GM21786 (cell line): ENCODE measurements around the gene NPFF.

Experiments used
- ATAC-seq: cut with Tn5 transposase; IDR thresholded peaks from one replicate; pipeline ENCODE4 v1.9.1; 2021; ENCODE audit not compliant: unreplicated experiment

Gene NPFF

DNA sequence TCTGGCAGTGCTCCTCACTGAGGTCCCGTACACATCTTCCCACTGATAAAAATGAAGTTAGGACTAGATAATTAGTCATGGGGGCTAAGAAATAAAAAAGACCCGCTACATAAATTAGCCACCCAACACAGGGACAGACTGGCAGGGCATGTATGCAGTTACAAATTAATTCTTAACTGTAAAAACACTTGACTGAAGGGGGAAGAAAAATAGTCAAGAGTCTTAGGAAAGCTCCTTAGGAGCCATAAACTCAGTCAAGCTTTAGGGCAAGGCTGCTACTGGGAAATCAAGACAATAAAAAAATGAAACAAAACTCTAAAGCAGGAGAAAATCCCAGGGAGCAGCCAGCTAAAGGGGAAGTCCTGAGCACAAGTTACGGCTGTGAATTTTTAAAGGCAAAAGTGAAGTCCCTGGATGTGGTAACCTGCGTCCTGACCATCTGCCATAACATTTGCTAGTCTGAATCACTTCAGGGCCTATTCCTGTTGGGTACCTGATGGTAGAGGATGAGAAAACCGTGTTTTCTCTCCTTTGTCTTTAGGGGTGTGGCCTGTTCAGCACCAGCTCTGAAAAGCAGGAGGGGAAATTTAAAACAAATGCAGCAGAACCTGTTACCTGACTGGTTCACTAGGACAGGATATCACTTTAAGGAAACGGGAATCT is 7.5 kb upstream of the NPFF start:
- no peak for ATAC-seq

DNA sequence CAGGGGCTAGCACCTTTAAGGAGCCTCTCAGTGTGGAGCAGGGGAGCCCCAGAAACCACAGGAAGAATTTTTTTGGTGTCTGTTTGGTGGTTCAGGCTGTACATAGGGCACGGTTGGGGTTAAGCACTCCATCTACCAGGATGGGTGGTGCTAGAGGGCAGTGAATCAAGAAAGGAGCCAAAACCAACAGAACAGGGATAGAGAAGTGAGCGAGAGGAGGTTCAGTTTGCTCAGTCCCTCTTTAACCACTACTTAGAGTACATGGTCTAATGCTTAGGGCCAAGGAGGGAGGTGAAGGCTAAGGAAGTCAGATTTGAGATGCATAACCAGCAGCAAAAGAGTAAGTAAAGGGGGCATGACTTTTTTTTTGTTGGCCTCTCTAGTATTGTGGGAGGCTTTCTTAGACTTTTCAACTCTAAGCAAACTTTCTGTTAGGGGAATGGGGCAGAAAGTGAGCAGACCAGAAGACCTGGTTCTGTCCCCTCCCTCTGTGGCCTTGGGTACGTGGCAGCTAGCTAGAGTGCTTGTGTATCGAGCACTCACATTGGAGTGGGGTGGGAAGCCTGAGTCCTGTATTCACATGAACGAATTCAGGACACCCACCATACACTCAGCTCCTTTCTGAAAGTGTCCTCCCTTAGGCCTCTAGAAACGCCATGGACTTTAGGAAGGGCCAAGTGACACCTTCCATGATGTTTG is 6.6 kb upstream of the NPFF start:
- no peak for ATAC-seq

DNA sequence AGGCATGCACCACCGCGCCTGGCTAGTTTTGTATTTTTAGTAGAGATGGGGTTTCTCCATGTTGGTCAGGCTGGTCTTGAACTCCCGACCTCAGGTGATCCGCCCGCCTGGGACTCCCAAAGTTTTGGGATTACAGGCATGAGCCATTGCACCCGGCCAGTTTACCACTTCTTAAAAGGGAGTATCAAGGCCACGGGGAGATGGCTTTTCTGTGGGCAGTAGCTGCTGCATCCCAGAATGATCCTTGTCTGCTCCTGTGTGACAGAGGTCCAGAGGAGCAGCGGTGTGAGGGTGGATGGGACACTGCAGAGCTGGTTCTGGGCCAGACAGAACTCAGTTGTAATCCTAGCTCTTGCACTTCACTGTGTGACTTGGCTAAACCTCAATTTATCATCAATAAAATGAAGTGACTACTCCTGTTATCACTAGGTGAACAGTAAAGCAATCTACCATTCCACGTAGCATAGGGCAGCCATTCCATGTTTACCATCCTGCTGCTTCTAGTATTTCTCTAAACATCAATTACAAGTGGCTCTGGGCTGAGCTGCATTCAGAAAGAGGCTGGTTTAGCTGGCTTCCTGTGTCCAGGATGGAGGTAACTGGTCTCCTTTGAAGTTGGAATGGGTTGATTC is 3.0 kb upstream of the NPFF start:
- ATAC-seq, result no peak

DNA sequence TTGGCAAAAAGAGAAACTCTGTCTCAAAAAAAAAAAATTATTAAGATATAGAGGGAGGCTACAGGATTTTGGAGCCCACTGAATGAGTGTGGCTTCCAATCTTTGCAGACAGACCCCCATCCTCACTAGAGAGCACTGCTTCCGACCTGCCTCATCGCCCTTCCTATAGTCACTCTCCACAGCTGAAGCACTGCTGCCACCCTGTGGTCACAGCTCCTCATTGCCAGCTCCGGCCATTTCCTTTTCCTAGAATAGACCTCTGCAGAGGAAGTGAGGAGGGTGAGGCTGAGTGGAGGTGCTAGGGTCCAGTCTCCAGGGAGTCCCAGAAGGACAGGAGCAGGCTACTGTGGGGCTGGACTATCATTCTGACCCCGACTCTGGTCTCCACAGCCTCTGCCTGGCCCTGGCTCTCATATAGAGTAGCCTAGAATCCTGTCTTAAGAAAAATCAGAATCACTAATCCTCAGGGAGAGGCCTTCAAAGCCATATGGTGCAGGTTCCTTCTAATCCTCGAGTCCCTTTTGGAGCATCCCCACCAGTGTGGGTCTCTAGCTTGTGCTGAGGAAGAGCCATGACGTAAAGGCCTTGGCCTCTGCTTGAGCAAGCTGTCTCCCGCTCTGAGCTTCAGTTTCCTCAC is 1.4 kb upstream of the NPFF start:
- peak; percentile 93 for ATAC-seq

DNA sequence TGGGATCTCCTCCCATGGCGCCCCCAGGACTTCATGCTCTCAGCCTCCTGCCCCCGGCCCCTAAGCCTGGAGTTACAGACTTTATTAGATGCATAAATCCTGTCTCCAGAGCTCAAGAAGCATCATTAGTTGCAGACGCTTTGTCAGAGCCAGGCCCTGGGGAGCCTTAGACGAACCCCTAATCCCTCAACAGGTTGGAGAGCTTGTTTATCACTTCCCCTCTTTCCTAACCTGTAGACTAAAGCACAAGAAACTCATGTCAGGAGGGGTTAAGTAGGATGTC is 260 bp upstream of the NPFF start:
- ATAC-seq, result no peak

DNA sequence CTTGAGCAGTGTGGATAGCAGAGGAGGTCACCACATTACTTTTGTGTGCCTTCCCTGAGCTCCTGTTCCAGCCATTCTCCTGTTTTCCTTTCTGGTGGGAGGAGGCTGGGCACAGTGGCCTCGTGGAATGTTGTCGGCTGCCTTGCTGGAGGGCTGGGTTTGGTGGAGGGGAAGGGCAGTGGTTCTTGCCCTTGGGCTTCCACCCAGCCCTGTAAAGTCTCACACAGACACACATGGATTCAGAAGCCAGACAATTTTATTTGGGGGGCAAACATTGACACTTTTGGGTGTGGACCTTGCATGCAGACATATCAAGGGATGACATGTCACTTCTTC is 866 bp downstream of the NPFF start:
- ATAC-seq, result no peak

DNA sequence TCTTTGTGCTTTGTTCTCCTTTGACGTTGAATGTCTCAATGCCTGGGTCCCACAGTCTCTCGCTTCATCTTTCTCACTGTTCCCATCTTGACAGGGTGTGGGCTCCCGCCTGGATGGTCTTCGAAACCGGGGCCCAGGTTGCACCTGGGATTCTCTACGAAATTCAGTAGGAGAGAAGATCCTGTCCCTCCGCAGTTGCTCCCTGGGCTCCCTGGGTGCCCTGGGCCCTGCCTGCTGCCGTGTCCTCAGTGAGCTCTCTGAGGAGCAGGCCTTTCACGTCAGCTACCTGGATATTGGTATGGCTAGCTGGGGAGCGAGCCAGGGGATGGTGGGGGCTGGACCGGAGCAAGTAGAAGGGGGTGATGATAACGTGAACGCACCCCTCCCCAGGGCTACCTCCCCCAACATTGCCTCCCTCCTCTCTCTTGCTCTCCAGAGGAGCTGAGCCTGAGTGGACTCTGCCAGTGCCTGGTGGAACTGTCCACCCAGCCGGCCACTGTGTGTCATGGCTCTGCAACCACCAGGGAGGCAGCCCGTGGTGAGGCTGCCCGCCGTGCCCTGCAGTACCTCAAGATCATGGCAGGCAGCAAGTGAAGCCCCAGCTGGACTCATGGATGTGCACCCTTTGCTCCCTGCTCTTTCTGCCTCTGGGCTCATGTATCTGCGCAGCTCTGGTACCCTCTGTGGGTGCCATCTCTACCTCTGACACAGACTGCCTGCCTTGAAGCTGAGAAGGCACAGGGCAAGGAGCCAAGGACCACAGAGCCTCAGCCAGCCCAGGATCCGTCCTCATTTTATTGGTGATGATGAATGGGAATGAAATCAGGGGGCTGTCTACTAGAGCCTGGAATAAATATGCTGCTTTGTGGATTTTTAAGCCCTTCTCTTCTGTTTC is 1.5 kb downstream of the NPFF start:
- no peak for ATAC-seq

DNA sequence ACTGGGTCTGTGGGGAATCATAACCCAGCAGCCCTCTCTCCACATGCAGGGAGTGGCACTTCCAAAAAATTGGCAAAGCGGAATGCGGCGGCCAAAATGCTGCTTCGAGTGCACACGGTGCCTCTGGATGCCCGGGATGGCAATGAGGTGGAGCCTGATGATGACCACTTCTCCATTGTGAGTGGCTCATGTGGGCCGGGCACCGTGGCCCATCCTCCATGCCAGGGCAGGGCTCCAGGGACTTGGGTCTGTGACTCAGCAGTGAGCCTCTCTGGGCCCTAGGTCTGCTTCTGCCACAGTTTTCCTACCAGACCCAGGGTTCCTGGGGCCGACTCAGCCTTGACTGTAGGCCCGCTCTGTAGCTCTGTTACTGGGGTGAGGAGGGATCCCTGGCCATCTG is 2.2 kb downstream of the NPFF start:
- no peak for ATAC-seq

DNA sequence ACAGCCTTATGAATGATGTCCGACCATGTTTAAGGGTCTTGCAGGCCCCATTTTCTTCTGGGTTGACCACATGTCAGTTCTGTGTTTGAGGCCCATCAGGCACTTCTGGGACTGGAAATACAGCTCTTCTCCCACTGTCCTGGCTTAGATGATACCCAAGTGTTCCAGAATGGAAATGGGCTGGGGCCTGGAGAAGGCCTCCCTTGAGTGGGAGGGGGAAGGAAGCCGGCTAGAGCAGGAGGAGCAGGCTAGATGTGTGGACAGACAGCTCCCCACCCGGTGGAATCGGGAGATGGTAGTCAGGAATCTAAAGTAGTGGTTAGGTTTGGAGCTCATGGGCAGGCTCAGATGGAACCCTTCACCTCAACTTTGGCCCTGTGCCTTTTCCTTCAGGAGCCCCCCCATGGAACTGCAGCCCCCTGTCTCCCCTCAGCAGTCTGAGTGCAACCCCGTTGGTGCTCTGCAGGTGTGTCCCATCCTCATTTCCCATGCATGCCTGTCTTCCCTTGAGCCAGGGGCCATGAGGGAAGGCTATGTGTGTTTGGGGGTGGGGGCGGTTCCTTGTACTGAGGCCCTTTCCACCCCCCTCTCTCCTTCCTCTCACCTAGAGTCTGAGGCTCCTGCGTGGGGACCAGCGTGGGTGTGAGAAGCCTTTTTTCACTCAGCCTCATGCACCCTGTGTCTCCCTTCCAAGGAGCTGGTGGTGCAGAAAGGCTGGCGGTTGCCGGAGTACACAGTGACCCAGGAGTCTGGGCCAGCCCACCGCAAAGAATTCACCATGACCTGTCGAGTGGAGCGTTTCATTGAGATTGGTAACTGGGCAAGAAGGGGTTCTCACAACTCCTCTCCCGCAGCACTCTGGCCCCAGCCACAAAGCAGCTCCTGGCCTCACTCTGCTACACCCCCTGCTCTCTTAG is 3.0 kb downstream of the NPFF start:
- ATAC-seq, result no peak

DNA sequence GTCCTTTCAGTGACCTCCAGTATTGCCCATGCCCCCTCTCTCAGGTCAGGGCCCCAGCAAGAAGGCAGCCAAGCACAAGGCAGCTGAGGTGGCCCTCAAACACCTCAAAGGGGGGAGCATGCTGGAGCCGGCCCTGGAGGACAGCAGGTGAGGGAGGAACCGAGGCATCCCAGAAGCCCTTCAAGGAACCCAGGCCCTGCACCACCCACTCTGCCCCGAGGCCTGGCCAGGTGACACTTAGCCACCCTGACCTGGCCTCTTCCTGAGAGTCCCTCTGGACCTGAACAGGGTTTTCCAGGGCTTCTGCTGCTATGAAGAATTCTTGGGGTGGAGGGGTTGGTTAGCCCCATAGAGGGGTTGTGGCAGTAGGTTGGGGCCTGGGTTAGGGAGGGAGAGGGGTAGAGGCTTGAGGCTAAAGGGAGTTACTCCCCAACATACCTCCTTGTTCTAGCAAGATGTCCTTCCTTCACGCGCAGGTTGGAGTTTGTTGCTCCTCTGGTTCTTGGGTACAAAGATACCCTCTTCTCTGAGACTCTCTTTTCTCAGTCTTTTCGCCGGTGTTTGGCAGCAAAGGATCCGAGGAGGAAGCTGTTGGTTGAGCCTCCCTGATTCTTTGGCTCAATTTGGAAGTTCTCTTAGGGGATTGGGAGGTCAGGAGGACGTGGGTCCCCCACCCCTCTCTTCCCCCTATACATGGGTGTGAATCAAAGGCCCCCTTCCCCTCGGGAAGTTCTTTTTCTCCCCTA is 4.1 kb downstream of the NPFF start:
- no peak for ATAC-seq

DNA sequence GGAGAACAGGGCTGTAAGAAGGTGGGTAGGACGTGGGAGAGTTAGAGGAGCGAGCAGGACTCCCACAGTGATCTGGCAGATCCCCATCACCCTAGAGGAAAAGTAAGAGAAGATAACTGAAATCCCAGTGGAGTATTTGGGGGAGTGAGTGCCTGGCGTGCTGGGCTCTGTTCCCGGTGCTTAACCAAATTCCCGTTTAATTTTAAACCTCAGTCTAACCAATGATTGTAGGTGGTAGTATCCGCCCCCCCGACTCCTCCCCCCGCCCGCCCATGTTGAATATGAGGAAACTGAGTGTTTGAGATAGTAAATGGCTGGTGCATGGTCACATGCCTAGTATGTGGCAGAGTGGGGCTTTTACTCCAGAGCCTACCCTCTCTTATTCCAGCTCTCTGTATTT is 5.0 kb downstream of the NPFF start:
- no peak for ATAC-seq

DNA sequence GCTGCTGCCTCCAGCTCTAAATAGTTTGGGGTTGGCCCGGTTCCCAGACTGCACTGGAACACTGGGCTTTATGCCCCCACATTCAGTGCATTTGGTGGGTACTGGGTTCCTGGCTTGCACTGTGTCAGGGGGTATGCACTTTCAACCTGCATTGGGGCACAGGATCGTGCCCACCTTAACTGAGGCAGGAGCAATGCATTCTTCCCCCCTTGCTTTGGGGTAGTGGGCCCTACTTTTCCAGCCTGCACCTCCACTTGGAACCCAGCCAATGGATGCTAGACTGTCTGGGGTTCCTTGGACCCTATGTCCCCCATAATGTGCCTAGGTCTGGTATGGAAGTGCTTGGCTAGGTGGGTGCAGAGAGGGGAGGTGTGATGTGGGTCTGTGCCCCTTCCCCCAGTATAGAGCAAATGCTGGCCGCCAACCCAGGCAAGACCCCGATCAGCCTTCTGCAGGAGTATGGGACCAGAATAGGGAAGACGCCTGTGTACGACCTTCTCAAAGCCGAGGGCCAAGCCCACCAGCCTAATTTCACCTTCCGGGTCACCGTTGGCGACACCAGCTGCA is 5.6 kb downstream of the NPFF start:
- no peak for ATAC-seq

DNA sequence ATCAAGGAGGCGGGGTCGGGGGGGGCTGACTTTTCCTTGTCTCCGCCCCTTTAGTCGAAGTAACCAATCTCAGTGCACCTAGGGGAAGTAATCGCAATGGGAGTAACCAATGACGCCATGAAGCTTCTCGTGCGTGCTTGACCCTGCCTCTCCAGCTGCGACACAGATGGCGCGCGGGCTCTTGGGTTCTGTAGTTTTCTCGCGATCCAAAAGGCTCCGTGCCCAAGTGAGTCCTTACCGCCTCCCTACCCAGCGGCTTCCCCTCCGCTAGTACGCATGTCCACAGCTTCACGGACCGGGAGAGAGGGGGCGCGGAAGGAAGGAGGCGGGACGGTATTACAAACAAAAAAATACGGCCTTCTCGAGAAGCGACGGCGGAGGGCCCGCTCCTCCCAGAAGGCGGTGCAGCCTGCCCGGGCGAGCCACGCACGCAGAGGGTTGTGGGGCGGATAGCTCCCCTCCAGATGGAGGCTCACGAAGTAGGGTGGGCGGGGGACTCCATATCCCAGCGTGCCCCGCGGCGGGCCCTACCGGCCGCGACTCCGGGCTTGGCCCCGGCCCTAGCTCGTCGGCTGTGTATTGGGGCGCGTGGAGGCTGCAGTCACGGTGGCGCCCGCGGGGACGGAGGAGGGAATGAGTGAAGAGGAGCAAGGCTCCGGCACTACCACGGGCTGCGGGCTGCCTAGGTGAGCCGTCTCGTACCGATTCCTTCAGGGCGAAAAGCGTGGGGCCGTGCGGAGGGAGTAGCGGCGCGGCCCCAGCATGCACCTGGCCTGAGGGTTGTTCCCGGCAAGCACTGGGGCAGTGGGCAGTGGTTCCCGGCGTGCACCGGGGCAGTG is 6.3 kb downstream of the NPFF start, which contains the start of gene TARBP2:
TARBP2 (plus strand) TSS at position 508 of the 839 bp plus-strand sequence; CDS start at position 634, 126 bp downstream.
- peak; percentile 77 for ATAC-seq

DNA sequence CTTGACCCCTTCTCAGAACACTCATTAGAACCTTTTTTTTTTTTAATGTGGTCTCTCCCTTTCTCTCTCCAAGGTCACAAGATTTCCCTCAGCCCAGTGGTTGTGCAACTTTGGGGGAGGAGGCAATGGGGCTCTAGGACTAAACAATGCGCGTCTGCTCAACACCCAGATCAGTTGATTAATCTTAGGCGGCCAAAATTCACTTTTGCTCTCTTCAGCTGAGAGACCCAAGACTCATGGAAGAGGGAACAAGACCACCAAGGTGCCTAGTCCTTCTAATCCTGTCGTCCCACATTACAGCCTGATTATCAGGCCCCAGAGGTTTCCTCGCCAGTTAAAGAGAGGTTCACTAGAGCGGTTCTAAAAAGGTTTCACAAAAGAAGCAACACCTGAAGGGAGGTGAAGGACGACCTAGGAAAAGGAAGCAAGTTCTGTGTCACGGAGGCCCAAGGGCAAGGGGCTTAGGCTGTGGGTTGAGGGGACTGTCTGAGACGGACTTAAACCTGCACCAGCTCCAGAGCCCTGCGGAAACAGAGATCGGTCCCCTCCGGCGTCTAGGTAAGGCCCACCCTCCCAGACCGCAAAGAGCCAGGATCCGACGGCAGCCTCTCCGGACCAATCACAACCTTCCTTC is 7.0 kb downstream of the NPFF start:
- ATAC-seq, result no peak

DNA sequence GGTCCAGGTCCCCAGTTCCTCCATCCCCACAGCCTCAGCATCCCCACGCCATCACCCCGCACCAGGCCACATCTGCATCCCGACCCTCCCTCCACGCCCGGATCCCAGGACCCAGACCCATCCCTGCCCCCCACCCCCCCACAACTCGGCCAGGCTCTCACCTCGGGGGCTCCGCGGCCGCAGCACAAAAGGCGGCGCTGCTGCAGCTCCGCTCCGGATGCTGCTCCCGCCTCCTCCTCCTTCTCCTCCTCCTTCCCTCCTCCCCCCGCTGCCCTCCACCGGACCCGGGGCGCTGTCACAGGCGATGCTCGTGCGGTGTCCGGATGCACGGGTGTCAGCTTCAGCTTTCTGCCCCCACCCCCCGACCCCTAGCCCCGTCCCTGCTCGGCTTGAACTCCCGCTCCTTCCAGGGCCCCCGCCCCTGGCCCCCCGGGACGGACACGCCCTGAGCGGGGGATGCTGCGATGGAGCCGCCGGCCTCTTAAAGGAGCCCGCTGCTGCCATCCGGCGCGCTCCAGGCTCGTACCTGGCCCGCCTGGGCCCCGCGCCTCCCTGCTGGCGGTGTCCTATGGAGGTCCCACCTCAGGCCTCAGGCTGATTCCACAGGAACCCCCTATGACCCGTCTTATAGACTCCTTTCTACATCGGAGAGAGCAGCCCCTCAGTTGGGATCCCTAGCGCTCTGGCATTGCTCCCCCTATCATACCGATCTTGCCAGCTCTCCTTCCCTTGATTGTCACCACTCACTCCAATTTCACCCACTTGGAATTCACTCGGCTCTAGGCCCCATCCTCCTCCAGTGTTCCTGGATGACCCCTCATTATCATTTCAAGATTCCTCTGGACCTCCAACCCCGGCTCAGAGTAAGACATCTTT is 7.8 kb downstream of the NPFF start, which contains the start of gene MAP3K12:
MAP3K12 (minus strand) TSS at position 193 of the 876 bp plus-strand sequence. CDS start 12,067 bp downstream, outside the sequence.
- ATAC-seq, result no peak

DNA sequence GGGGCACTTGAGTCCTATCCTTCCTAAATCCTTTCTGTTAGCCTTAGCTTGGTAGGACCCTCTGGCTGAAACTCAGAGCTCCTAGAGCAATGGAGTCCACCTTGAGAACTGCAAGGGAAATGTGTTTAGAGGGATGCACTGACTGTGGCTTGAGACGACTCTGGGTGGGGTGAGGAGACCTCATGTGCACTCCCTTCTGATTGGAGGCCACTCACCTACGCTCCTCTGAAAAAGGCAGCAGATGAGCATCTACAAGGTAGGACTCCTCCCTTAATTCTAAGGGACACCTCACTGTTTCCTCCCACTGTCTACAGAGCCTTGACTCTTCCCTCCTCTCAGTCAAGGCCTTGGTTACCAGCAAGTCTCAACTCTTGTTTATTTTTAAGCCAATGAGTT is 9.1 kb downstream of the NPFF start:
- no peak for ATAC-seq

DNA sequence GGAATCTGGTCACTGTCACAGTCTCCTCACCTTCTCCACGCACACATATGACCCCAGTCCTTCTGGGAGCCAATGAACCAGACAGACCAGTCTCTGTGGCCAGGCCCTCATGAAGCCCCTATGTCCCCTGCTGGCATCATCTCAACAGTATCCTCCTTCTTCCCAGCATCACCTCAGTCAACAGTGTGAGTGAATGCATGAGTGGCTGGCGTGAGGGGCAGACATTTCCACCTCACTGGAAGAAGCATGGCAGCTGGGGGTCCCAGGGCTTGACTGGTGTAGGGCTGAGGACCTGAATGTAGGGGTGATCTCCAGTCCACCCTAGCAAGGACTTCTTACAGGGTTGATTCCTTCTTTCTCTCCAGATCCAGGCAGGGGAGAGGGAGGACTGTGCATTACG is 9.8 kb downstream of the NPFF start:
- ATAC-seq, result no peak
